Left ventricle myocardium inferior (tissue), 1 donor: ENCODE data around the gene RSAD1. TPM values are rescaled to one million over a fixed set of nuclear protein-coding genes. Genes with fewer than 3 reads are reported as not detected.
"Not testable (repeated sequence)": the region's sequence is repeated elsewhere in the genome, so short reads cannot be mapped to it uniquely, and the experiment has no call there.

Source experiments
- DNase-seq: peaks from one replicate; pipeline ENCODE4 v3.0.0-alpha.2; 2020
- H3K27ac ChIP-seq: fragments of 200-600 bp; replicated peaks from 2 replicates; pipeline ENCODE4 v1.8.0; 2021
- H3K27me3 ChIP-seq: fragments of 200-600 bp; 2 replicates; pipeline ENCODE4 v1.8.0; 2021; ENCODE audit warnings: low read depth
- H3K36me3 ChIP-seq: fragments of 200-600 bp; 2 replicates; pipeline ENCODE4 v1.8.0; 2021
- H3K4me1 ChIP-seq: fragments of 200-600 bp; 2 replicates; pipeline ENCODE4 v1.8.0; 2021
- H3K4me3 ChIP-seq: fragments of 200-600 bp; 2 replicates; pipeline ENCODE4 v1.8.0; 2021; ENCODE audit warnings: mild to moderate bottlenecking, moderate library complexity
- H3K9me3 ChIP-seq: fragments of 200-600 bp; replicated peaks from 2 replicates; pipeline ENCODE4 v1.8.0; 2021
- CTCF ChIP-seq: fragments of 200-600 bp; IDR thresholded peaks from 2 replicates; pipeline ENCODE4 v1.8.0; 2021; ENCODE audit warnings: antibody characterized with exemption, mild to moderate bottlenecking, borderline replicate concordance
- intact Hi-C: fragments of 100-400 bp; cut with micrococcal nuclease; formaldehyde crosslinking; loops from one replicate; pipeline ENCODE4 v1.11.0; 2022
- total RNA-seq: library from RNA; stranded (reverse); fragmentation: NEBNext Ultra II Directional; extraction: Animal tissue kit (Norgen Biotek cat#: 25700); gene quantifications from one replicate; pipeline ENCODE4 v1.2.1, GENCODE V29; 2021
- donor health status: DM: no; HTN: yes; CAD: no; lungs with severe emphysema.

Gene RSAD1
- total RNA-seq, 1 donor from 2014 or later, result 51.7 TPM

- Histone ChIP-seq H3K27me3 (peaks cover 34% of the 10 kb centered on the region), H3K9me3 (no peaks in the 10 kb centered on the region), H3K27ac (no peak overlapping the region), H3K36me3 (peaks cover 3% of the 10 kb centered on the region), H3K4me1 (peaks cover 19% of the 10 kb centered on the region), H3K4me3 (no peak overlapping the region)
- no peak for TF ChIP-seq CTCF
- no peak for DNase-seq
- intact Hi-C loops, result no loop called here
Observed at GRCh38 chr17:50472286-50472685, 6.4 kb upstream of the RSAD1 start.

DNA sequence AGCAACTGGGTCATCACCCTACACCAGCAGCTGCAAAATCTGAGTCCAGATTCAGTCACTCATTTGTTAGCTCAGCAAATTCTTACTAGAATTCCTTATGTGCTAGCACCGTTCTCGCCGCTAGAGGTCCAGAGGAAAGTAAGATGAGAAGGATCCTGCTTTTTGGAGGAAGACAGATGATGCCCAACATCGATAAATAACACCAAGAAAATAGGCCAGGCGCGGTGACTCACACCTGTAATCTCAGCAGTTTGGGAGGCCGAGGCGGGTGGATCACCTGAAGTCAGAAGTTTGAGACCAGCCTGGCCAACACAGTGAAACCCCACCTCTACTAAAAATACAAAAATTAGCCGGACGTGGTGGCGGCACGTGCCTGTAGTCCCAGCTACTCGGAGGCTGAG, 5.9 kb upstream of the RSAD1 start:
- H3K27ac ChIP-seq, intact Hi-C loops, H3K9me3 ChIP-seq, DNase-seq, H3K36me3 ChIP-seq, H3K4me3 ChIP-seq: not testable (repeated sequence)
- peaks cover 32% of the 10 kb centered on the region for H3K27me3 ChIP-seq
- peaks cover 20% of the 10 kb centered on the region for H3K4me1 ChIP-seq

- Histone ChIP-seq H3K27ac (no peak overlapping the region), H3K4me3 (no peak overlapping the region), H3K4me1 (peaks cover 22% of the 10 kb centered on the region), H3K27me3 (peaks cover 20% of the 10 kb centered on the region), H3K36me3 (peaks cover 3% of the 10 kb centered on the region), H3K9me3 (no peaks in the 10 kb centered on the region)
- TF ChIP-seq CTCF, result no peak
- intact Hi-C loops, result no loop called here
- no peak for DNase-seq
Observed at GRCh38 chr17:50473901-50474300, 4.8 kb upstream of the RSAD1 start.

- H3K4me1 ChIP-seq, result peaks cover 22% of the 10 kb centered on the region
- TF ChIP-seq CTCF, result no peak
- no peak overlapping the region for H3K4me3 ChIP-seq
- intact Hi-C loops, result no loop called here
- H3K36me3 ChIP-seq, result peaks cover 3% of the 10 kb centered on the region
- no peaks in the 10 kb centered on the region for H3K9me3 ChIP-seq
- DNase-seq, result no peak
- H3K27ac ChIP-seq, result no peak overlapping the region
- peaks cover 14% of the 10 kb centered on the region for H3K27me3 ChIP-seq
Observed at GRCh38 chr17:50474523-50474922, 4.1 kb upstream of the RSAD1 start.

DNA sequence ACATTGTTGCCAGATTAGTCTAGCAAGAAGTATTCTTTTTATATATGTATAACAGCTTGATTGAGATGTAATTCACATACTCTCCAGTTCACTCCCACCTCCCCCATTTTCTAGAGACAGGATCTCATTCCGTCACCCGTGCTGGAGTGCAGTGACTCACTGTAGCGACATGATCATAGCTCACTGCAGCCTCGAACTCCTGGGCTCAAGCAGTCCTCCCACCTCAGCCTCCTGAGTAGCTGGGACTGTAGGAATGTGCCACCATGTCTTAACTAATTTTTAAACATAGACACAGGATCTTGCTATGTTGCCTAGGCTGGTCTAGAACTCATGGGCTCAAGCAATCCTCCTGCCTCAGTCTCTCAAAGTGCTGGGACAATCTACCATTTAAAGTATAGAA, 3.3 kb upstream of the RSAD1 start:
- no peak for TF ChIP-seq CTCF
- Histone ChIP-seq H3K4me3 (no peak overlapping the region), H3K27me3 (peaks cover 12% of the 10 kb centered on the region), H3K4me1 (peaks cover 30% of the 10 kb centered on the region), H3K36me3 (peaks cover 8% of the 10 kb centered on the region), H3K27ac (no peak overlapping the region), H3K9me3 (no peaks in the 10 kb centered on the region)
- intact Hi-C loops, result no loop called here
- no peak for DNase-seq

GRCh38 chr17:50475775-50476544, 2.7 kb upstream of the RSAD1 start:
- H3K27ac ChIP-seq, result peak overlapping the region; percentile 2

More at GRCh38 chr17:50475775-50476544, 2.7 kb upstream of the RSAD1 start:
- Histone ChIP-seq H3K27me3 (peaks cover 12% of the 10 kb centered on the region), H3K4me1 (peaks cover 33% of the 10 kb centered on the region), H3K4me3 (peak overlapping the region; percentile 30)
- H3K36me3 ChIP-seq, intact Hi-C loops, H3K9me3 ChIP-seq, DNase-seq: not testable (repeated sequence)
